GM12878 (cell line): ENCODE results near the gene TIMP3. TPM values are rescaled to one million over a fixed set of nuclear protein-coding genes. Genes with fewer than 3 reads are reported as not detected.

ENCODE experiments used
- CREB1 ChIP-seq: IDR thresholded peaks from 2 replicates; pipeline ENCODE4 v1.6.1; 2012; ENCODE audit warnings: low read depth, mild to moderate bottlenecking, inconsistent platforms
- IRF3 ChIP-seq: fragments of 450-650 bp; IDR thresholded peaks from 2 replicates; pipeline ENCODE4 v1.6.1; 2014; ENCODE audit warnings: mild to moderate bottlenecking
- MXI1 ChIP-seq: fragments of 150-350 bp; IDR thresholded peaks from 2 replicates; pipeline ENCODE4 v1.6.1; 2011; ENCODE audit warnings: low read depth, mild to moderate bottlenecking, inconsistent platforms, low read length, improper control_type of control experiment
- NFYA ChIP-seq: IDR thresholded peaks from 2 replicates; pipeline ENCODE4 v1.6.1; 2011; ENCODE audit warnings: low read depth, mild to moderate bottlenecking, low read length, improper control_type of control experiment, borderline replicate concordance
- POU2F2 ChIP-seq: IDR thresholded peaks from 3 replicates; pipeline ENCODE4 v1.6.1; 2011; ENCODE audit warnings: low read depth, mild to moderate bottlenecking, low read length, borderline replicate concordance
- RAD21 ChIP-seq: IDR thresholded peaks from 2 replicates; pipeline ENCODE4 v1.6.1; 2011; ENCODE audit warnings: mild to moderate bottlenecking, low read depth, low read length, moderate library complexity; ENCODE audit not compliant: insufficient read depth
- RBBP5 ChIP-seq: fragments of 200-600 bp; sonication (generic); conservative IDR thresholded peaks from 2 replicates; pipeline ENCODE4 v1.6.1; 2016
- REST ChIP-seq: IDR thresholded peaks from 2 replicates; pipeline ENCODE4 v1.6.1; 2012; ENCODE audit warnings: mild to moderate bottlenecking, low read depth, low read length
- SMC3 ChIP-seq: IDR thresholded peaks from 2 replicates; pipeline ENCODE4 v1.6.1; 2011; ENCODE audit warnings: low read length, improper control_type of control experiment, borderline replicate concordance
- TAF1 ChIP-seq: IDR thresholded peaks from 2 replicates; pipeline ENCODE4 v1.6.1; 2011; ENCODE audit warnings: mild to moderate bottlenecking, low read depth, low read length, borderline replicate concordance
- polyA plus RNA-seq, 11 experiments: library from polyadenylated mRNA; depleted of rRNA in 4 of 11; unstranded in 6 of 11; stranded (reverse) in 5 of 11; fragments of >200 nt; fragmentation: Nextera tagmentation in 4 of 11; fragmentation: Illumina TruSeq in 1 of 11; extraction: Ambion mirVana in 4 of 11; extraction: Trizol in 1 of 11; gene quantifications; 1 replicate in 1 of 11; 2 replicates in 10 of 11; pipeline versions ENCODE4 v1.2.1 to v1.2.3, GENCODE V29; 2011 to 2016; ENCODE audit warnings: inconsistent platforms in 2 of 11, missing spikeins in 2 of 11, low read depth in 1 of 11
- total RNA-seq, 4 experiments: library from RNA; depleted of rRNA in 3 of 4; stranded (reverse); fragments of >200 nt in 3 of 4; fragmentation: Illumina TruSeq in 1 of 4; extraction: Trizol in 1 of 4; gene quantifications; 2 replicates each; pipeline versions ENCODE4 v1.2.1 to v1.2.3, GENCODE V29; 2013 to 2021

TIMP3 gene
- total and polyA plus RNA-seq, 10 of the 15 experiments (the other 5 are each of a cell fraction or from before 2014, with no cell fraction given) = 0.01 to 0.74 (median 0.27) TPM; not detected in 5

- TF ChIP-seq RAD21 (0 out of 2 replicates have a peak, but pooled peaks have one; percentile 5), CREB1 (no peak), POU2F2 (no peak), RBBP5 (no peak), SMC3 (peak; percentile 41; the same call in 1 of the 2 replicates), MXI1 (no peak), TAF1 (no peak), REST (no peak), IRF3 (no peak), NFYA (no peak)
Observed at GRCh38 chr22:32823024-32823730, 21.7 kb downstream of the TIMP3 start (continued).
